Fibroblast of gingiva (primary cell): ENCODE measurements around the gene BAIAP2.

ENCODE experiments used
- DNase-seq: peaks from one replicate; pipeline ENCODE4 v3.0.0-alpha.2; 2011; ENCODE audit warnings: low read depth

Gene BAIAP2

DNA sequence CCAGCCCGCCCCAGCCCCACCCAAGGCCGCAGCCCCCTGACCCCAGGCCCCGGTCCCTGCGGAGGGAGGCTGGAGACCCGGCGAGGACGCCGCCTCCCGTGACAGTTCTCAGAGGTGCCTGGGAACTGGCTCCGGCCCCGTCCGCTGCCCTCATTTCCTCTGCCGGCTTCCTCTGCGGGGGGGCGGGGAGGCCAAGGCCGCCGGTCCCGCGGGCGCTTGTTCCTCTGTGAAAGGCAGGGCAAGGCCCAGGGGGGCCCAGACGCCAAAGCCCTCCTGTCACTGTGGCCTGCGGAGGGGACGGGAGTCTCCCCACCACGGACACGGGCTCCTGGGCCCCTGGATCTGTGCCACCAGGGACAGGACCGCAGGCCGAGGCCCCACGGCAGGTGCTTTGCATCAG lies 125.4 kb downstream of the BAIAP2 start:
- no peak for DNase-seq

DNA sequence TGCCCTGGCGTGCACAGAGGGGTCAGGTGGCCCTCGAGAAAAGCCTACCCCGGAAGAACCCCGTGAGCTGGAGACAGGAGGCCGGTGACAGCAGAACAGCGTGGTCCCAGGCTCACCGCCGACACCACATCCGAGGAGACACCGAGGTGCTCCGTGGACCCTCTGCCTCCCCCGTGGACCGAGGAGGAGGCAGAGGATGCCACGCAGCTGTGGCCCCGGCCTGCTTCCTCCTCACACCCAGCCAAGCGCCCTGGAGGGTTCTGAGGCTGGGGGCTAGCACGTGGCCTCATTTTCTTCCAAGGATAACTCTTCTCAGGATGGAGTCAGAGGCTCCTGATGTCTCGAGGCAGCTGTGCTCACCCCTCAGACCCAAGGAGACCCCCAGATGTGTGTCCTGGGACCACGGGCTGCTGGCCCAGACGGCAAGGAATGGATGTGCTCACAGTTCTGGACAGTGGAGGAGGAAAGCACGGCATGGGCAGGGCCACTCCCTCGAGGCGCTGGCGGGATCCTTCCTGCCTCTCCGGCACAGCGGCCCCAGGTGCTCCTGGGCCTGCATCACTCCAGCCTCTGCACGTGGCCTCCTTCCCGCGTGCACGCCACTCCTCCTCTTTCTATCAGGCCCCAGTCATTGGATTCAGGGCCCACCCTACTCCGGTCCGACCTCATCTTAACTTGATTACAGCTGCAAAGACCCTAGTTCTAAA lies 125.9 kb downstream of the BAIAP2 start:
- DNase-seq: no peak

DNA sequence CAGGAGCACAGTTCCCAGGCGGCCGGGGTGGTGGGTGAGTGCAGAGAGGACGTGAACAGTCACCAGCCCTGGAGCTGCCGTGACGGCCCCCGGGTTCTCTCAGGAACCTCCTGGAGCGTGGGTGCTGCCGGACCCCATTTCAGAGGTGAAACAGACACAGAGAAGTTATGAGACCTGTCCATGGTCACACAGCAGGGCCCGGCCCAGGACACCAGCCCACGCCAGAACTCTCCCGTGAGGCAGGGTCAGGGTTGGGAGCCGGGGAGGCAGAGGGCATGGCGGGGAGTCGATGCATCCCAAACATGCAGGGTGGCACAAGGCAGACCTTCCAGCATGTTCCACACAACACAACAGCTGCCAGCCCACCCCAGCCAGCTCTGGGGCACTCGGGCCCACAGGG lies 126.6 kb downstream of the BAIAP2 start:
- DNase-seq: no peak

DNA sequence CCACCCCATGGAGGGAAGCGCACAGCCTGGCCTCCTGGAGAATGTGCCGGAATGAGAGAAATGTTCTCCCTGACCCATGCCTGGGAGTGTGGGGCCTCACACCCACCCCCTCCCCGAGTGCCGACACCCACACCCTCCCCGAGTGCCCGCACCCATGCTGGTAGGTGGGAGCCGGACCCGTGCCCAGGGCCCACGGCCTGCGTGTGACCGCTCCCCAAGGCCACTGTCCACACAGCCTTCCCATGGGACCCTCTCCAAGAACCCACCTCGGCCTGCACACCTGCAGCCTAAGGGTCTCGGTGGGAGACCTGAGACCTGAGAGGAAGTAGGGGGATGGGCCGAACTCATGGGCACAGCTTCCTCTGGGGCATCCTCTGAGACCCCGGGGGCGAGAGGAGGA lies 127.0 kb downstream of the BAIAP2 start:
- DNase-seq: no peak

DNA sequence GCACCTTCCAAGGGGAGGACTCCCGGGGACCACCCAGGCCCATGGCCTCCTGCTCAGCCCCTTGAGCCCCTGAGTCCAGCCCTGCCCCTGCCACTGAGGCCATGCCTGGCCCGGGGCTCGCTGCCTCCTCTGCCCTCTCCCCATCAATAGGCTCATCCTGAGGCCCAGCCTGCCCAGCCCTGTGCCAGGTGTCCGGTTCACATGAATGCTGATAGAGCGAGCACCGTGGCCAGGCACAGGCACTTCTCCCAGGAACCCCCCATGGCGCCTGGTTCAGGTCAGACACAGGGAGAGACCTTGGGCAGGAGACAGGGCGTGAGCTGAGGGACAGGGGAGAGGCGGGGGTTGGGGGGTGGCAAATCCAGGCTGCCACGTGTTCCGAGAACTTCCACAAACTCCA lies 127.5 kb downstream of the BAIAP2 start:
- DNase-seq: no peak

DNA sequence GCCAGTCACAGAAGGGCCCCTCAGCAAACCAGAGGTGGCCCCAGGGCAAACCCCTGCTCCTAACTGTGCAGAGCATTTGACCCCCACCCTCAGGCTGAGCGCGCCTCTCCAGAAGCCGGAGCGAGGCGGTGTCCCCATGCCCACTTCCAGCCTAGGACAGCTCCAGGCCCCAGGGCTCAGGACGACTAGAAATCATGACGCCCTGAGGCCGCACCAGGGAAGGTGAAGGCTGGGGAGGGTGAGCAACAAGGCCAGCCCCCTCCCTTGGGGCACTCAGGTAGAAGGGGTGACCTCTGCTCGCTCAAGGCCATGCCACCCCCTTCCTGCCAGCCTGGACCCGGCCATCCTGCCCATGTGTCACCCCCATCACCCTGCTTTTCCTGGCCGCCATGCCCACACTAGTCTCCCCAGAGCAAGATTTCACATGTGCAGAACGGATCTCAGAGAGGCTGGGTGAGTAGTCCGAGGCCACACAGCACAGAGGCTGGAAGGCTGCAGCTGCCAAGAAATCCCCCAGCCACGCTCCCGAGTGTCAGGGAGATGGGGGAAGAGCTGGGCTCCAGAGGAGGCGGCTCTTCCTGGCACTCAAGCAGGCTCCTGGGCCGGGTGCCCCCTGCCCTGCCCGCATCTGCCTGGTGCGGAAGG lies 128.2 kb downstream of the BAIAP2 start:
- DNase-seq: no peak

DNA sequence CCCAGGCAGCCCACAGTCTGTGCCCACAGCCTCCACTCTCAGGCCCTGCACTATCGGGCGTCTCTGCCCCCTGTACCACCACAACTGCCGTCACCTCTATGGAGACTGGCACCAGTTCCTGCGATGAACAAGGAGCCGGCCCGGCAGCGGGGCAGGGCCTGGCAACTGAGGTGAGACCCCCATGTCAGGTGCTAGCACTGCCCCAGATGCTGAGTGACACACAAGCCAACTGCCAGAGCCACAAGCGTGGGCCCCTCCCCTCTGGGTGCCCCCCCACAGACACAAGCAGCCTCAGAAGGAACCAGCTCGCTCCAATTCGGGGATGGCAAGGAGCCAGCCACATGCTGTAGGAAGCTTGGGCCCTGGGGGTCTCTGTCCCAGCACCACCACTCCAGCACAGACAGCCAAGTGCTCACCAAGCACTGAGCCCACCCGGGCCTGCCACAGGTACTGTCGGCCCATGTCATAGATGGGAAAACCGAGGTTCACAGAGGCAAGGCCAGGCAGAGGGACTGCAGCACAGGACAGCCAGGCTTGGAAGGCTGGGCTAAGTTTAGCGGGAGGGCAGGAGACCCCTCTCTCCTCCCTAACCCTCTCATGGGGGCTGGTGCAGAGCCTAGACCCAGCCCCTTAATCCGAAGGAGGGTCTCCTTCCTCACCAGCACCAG lies 128.9 kb downstream of the BAIAP2 start:
- no peak for DNase-seq

DNA sequence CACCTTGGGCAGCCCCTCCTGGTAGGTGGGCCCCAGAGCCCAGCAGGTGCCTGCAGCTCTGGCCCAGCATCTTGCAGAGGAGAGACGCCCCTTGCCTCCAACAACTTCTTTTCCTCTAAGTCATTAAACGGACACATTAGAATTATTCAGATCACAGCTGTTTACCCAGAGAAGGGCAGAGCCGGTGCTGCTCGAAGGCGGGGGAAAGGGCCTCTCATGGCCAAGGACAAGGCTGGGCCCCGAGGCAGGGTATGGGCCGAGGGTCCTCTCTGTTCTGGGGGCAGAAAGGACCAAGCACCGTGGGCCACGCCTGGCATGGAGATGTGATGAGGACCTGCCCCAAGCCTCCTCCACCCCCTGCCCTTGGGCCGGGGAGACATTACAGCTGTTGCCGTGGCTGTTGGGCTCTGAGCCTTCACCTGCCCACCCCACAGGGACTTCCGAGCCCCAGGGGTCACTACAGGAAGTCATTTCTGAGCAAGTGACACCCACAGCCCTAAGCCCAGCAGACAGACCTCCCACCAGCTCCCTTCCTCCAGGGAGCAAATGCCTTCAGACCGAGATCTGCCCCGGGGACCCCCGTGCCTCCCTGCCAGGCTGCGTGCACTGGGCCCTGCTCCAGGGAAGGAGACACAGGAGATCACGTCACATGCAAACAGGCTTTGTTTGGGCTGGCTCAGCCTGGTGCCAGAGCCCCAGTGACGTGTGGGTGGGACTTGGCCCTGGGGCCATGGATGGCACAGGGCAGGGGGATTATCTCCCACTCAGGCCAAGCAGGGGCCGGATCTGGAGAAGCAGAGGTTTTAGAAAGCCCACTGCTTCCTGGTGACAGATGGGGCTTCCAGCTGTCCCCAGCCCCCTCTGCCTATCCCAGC lies 129.7 kb downstream of the BAIAP2 start:
- no peak for DNase-seq

DNA sequence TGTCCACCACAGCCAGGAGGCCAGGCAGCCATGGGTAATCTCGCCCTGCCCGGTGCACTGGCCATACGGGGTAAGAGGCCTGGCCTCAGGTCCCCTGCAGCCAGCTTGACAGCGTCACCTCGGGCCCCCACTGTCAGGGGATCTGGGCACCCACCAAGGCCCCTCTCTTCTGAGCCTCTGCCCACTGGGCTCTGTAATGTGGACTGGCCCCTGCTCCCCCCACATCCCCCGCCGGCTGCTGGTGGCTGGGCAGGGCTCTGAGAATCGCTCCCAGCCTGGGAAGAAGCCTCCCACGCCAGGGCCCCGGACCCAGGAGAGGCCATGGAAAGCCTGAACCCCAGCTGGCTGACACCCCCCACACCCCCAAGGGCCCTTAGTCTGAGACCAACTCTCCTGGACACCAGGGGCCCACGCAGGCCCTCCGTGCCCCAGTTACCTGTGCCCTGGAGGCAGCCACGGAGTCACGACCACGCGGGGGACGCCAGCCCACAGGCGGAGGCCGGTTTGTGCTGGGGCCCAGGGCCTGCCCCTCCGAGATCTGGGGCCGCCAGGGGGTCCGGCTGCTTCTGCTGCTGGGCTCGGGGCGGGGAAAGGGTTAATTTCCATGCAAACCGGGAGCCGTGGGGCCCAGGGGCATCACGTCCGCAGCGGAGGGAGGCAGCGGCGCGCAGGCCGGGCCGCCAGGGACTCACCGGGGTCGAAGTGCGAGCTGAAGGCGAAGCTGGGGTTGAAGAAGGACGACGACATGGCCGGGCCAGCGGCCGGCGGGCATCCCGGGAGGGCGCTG lies 130.5 kb downstream of the BAIAP2 start, which contains the start of gene PVALEF:
Gene PVALEF, plus strand, starts transcription at position 262 of the 787 bp plus-strand sequence. CDS start 15,720 bp downstream, outside the sequence.
- no peak for DNase-seq

DNA sequence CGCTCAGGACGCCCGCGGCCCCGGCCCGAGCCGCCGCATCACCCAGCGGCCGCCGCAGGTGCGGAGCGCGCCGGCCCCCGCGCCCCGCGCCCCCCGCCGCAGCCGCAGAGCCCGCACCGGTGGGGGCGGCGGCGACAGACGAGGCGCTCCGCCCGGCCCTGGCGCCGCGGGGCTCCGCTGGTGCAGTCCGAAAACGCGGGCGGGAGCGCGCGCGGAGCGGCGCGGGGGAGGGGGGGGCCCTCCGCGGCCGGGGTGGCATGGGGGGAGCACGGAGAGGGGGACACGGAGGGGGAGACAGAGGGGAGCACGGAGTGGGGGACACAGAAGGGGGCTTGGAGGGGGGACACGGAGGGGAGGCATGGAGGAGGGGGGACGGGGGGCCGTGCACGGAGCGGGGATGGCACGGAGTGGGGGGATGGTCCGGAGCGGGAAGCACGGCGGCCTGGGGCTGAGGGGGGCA lies 131.1 kb downstream of the BAIAP2 start, which contains the start of gene AATK:
Gene AATK, minus strand, starts transcription at position 189 of the 460 bp plus-strand sequence. CDS start 229 bp downstream, outside the sequence.
- DNase-seq: no peak
